ENCODE results near the gene GRIP2. TPM values are rescaled to one million over a fixed set of nuclear protein-coding genes. Genes with fewer than 3 reads are reported as not detected.

The GRIP2 gene
- total RNA-seq, 1 experiment from 2014 or later = not detected

DNA sequence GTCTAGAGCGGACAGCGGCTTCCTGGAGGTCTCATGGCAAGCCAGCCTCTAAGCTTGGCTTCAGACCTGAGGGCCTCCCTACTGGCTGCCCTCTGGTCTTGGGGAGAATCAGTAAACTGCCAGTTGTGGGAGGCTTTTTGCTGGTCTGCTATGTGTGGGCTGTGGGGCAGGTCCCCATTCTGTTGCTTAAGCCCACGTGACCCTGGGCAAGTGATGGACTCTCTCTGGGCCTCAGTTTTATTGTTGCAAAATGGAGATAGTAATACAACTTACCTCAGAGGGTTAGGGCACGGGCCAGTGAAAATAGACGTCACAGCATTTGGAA lies 76.0 kb downstream of the GRIP2 start:
- CTCF ChIA-PET = interaction anchor here (1.3 kb wide), 1 partner anchor 41 kb away, joined by 3 read pairs; no protein-coding TSS in a partner anchor
- intact Hi-C loops (cut with micrococcal nuclease; ENCODE audit: unreplicated experiment) = no loop called here
- no peak for TF ChIP-seq CTCF (IDR thresholded peaks at IDR 0.05; ENCODE audit: unreplicated experiment)
- Mint-ChIP-seq H3K9me3 (ENCODE audit: low read depth, unreplicated experiment) (no peaks in the 10 kb centered on the region), H3K27me3 (ENCODE audit: unreplicated experiment) (no peaks in the 10 kb centered on the region), H3K36me3 (ENCODE audit: insufficient read depth, unreplicated experiment) (peaks cover 47% of the 10 kb centered on the region), H3K4me3 (ENCODE audit: low read depth, unreplicated experiment) (no peak overlapping the region), H3K27ac (ENCODE audit: unreplicated experiment) (no peak overlapping the region), H3K4me1 (ENCODE audit: low read depth, unreplicated experiment) (peaks cover 17% of the 10 kb centered on the region)
- no peak for DNase-seq
- no TSS peak for BruUV-seq (replicated peaks)

- CTCF ChIA-PET = interaction anchor here (1.3 kb wide), 1 partner anchor 40 kb away, joined by 3 read pairs; no protein-coding TSS in a partner anchor
- Mint-ChIP-seq H3K27me3 (ENCODE audit: unreplicated experiment) (no peaks in the 10 kb centered on the region), H3K9me3 (ENCODE audit: low read depth, unreplicated experiment) (no peaks in the 10 kb centered on the region), H3K27ac (ENCODE audit: unreplicated experiment) (no peak overlapping the region), H3K4me1 (ENCODE audit: low read depth, unreplicated experiment) (peaks cover 23% of the 10 kb centered on the region), H3K36me3 (ENCODE audit: insufficient read depth, unreplicated experiment) (peaks cover 51% of the 10 kb centered on the region), H3K4me3 (ENCODE audit: low read depth, unreplicated experiment) (no peak overlapping the region)
- no peak for TF ChIP-seq CTCF (IDR thresholded peaks at IDR 0.05; ENCODE audit: unreplicated experiment)
- no TSS peak for BruUV-seq (replicated peaks)
- DNase-seq = no peak
- intact Hi-C loops (cut with micrococcal nuclease; ENCODE audit: unreplicated experiment) = no loop called here
Observed at GRCh38 chr3:14463330-14464140, 76.6 kb downstream of the GRIP2 start.

DNA sequence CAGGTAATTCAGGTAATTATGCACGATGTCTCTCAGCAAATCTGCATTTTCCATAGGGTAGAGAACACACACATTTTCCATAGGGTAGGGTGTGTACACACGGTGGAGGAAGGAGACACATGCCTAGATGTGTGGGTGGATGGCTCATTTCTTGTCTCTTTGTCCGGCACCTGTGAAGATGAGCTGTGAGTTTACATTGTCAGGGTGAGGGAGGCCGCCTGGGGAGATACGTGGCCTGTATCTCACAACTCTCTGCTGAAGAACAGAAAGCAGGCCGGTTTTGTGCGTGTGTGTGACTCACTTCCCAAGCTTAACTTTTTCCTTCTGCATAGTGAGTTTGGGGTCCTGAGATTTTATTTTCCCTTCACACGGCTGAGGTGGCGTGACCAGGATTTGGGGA lies 77.4 kb downstream of the GRIP2 start:
- Mint-ChIP-seq H3K36me3 (ENCODE audit: insufficient read depth, unreplicated experiment) (peaks cover 54% of the 10 kb centered on the region), H3K4me3 (ENCODE audit: low read depth, unreplicated experiment) (no peak overlapping the region), H3K27me3 (ENCODE audit: unreplicated experiment) (no peaks in the 10 kb centered on the region), H3K4me1 (ENCODE audit: low read depth, unreplicated experiment) (peaks cover 31% of the 10 kb centered on the region), H3K27ac (ENCODE audit: unreplicated experiment) (no peak overlapping the region), H3K9me3 (ENCODE audit: low read depth, unreplicated experiment) (no peaks in the 10 kb centered on the region)
- no peak for DNase-seq
- BruUV-seq (replicated peaks) = no TSS peak
- no peak for TF ChIP-seq CTCF (IDR thresholded peaks at IDR 0.05; ENCODE audit: unreplicated experiment)
- intact Hi-C loops (cut with micrococcal nuclease; ENCODE audit: unreplicated experiment) = no loop called here
- CTCF ChIA-PET = no interaction called here

- Mint-ChIP-seq H3K27ac (ENCODE audit: unreplicated experiment) (no peak overlapping the region), H3K27me3 (ENCODE audit: unreplicated experiment) (no peaks in the 10 kb centered on the region), H3K36me3 (ENCODE audit: insufficient read depth, unreplicated experiment) (peaks cover 61% of the 10 kb centered on the region), H3K9me3 (ENCODE audit: low read depth, unreplicated experiment) (no peaks in the 10 kb centered on the region), H3K4me1 (ENCODE audit: low read depth, unreplicated experiment) (peaks cover 33% of the 10 kb centered on the region), H3K4me3 (ENCODE audit: low read depth, unreplicated experiment) (no peak overlapping the region)
- CTCF ChIA-PET = interaction anchor here (0.9 kb wide), 1 partner anchor 258 kb away, joined by 5 read pairs; no protein-coding TSS in a partner anchor
- peak; percentile 73 for DNase-seq
- BruUV-seq (replicated peaks) = no TSS peak
- TF ChIP-seq CTCF (IDR thresholded peaks at IDR 0.05; ENCODE audit: unreplicated experiment) = peak; percentile 44
- intact Hi-C loops (cut with micrococcal nuclease; ENCODE audit: unreplicated experiment) = loop anchor here (2.0 kb wide), 1 partner anchor 201 kb away; no protein-coding TSS in a partner anchor
Observed at GRCh38 chr3:14461748-14462324, 78.3 kb downstream of the GRIP2 start.

Measured in Calu3 (cell line).